Measurements from ENCODE around the gene COL15A1.

Gene COL15A1

DNA sequence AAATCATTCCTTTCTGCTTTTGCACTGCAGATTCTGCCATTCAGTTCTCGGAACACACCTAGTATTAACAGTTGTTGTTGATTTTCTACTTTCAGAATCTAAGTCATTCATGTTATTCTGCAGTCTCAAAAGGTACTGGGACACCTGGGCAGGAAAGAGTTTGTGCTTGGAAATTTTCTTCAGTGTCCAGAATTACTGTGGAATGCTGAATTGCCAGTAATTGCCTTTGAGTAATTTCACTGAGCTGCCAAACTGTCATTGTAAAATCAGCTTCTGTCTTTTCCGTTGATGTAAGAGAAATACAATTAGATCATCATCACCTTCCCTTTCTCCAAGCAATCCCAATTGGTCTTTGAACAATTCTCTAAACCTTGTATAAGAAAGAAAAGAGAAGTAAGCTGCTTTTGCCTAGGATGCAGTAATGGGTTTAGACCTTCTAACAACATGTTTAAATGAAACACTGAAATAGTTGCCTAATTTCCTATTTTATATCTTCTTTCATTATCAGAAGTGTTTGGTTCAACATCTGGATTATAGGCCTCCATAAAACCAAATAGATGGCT, 85.5 kb downstream of the COL15A1 start:
- no peaks in the 10 kb centered on the region for H3K9me3 Mint-ChIP-seq
- TF ChIP-seq, protein P1, sequence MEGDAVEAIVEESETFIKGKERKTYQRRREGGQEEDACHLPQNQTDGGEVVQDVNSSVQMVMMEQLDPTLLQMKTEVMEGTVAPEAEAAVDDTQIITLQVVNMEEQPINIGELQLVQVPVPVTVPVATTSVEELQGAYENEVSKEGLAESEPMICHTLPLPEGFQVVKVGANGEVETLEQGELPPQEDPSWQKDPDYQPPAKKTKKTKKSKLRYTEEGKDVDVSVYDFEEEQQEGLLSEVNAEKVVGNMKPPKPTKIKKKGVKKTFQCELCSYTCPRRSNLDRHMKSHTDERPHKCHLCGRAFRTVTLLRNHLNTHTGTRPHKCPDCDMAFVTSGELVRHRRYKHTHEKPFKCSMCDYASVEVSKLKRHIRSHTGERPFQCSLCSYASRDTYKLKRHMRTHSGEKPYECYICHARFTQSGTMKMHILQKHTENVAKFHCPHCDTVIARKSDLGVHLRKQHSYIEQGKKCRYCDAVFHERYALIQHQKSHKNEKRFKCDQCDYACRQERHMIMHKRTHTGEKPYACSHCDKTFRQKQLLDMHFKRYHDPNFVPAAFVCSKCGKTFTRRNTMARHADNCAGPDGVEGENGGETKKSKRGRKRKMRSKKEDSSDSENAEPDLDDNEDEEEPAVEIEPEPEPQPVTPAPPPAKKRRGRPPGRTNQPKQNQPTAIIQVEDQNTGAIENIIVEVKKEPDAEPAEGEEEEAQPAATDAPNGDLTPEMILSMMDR (IDR thresholded peaks at IDR 0.05): no peak
- no peak overlapping the region for H3K4me3 Mint-ChIP-seq
- H3K36me3 Mint-ChIP-seq (ENCODE audit: low read depth): no peaks in the 10 kb centered on the region
- H3K27ac Mint-ChIP-seq: no peak overlapping the region
- H3K27me3 Mint-ChIP-seq (ENCODE audit: low read depth, poor library complexity): peaks cover 13% of the 10 kb centered on the region
- no peak for DNase-seq
- no peaks in the 10 kb centered on the region for H3K4me1 Mint-ChIP-seq

DNA sequence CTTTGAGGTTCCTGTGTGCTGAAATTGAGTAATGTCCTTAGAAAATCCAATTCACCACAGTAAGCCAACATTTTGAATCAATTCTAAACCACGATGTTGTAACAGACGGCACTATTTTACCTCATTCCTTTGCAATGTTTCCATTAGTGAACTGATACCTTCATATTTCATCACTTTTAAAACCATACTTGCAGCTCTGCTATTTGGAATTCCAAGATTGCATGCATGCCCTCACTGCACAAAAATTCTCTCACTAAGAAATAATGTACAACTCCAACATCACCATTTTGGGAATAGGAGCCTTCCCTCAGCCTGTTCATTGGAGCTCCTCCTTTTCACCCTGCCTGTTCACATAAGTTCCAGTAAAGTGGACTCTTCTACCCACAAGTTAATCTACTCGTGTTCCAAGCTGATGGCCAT, 86.4 kb downstream of the COL15A1 start:
- no peaks in the 10 kb centered on the region for H3K9me3 Mint-ChIP-seq
- H3K36me3 Mint-ChIP-seq (ENCODE audit: low read depth): no peaks in the 10 kb centered on the region
- H3K4me3 Mint-ChIP-seq: no peak overlapping the region
- peaks cover 13% of the 10 kb centered on the region for H3K27me3 Mint-ChIP-seq (ENCODE audit: low read depth, poor library complexity)
- no peaks in the 10 kb centered on the region for H3K4me1 Mint-ChIP-seq
- TF ChIP-seq, protein P1 (IDR thresholded peaks at IDR 0.05): no peak
- no peak for DNase-seq
- H3K27ac Mint-ChIP-seq: no peak overlapping the region

DNA sequence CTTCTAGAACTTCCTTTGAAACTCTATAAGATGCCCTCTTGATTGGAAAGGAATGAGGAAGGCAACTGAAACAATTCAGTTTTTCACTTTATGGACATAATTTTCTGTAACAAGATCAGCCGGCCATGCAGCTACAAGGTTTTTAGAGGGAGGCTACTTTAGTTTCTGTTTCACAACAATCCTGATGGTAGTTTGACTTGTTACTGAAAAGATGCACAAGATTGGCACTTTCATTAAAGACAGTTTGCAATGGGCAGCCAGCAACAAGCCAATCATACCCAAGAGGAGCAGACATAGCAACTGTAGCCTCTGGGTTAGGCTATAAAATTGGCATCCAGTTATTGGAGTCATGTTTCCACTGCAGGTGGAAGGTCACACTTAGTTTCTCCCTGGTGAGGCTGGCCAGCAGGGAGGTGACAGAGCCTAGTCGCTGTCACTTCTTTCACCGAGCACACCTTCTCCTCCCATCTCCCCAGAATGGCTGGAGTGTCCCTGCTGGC, 87.0 kb downstream of the COL15A1 start:
- no peaks in the 10 kb centered on the region for H3K9me3 Mint-ChIP-seq
- H3K27ac Mint-ChIP-seq: no peak overlapping the region
- no peak overlapping the region for H3K4me3 Mint-ChIP-seq
- H3K27me3 Mint-ChIP-seq (ENCODE audit: low read depth, poor library complexity): peaks cover 15% of the 10 kb centered on the region
- H3K4me1 Mint-ChIP-seq: no peaks in the 10 kb centered on the region
- TF ChIP-seq, protein P1 (IDR thresholded peaks at IDR 0.05): no peak
- no peak for DNase-seq
- H3K36me3 Mint-ChIP-seq (ENCODE audit: low read depth): no peaks in the 10 kb centered on the region

DNA sequence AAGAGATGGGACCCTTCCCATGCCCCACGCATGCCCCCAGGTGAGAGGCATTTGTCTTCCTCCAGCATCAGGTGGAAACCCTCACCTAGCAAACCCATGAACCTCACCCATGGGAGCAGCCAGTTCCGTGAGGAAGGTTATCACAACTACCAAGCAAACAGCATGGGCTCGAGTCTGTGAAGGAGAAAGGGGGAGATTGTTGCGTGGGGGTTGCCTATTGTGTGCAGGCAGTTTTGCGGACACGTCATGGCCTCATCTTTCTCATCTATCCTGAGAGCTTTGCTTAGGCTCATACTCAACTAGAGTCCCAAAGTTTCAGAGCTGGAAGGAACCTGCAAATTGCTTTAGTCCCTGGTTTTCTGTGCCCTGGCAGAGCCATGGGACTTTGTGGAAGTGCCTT, 87.6 kb downstream of the COL15A1 start:
- Mint-ChIP-seq H3K36me3 (ENCODE audit: low read depth) (no peaks in the 10 kb centered on the region), H3K27ac (no peak overlapping the region), H3K4me3 (no peak overlapping the region), H3K4me1 (no peaks in the 10 kb centered on the region), H3K9me3 (no peaks in the 10 kb centered on the region), H3K27me3 (ENCODE audit: low read depth, poor library complexity) (peaks cover 13% of the 10 kb centered on the region)
- TF ChIP-seq, protein P1 (IDR thresholded peaks at IDR 0.05): no peak
- no peak for DNase-seq

DNA sequence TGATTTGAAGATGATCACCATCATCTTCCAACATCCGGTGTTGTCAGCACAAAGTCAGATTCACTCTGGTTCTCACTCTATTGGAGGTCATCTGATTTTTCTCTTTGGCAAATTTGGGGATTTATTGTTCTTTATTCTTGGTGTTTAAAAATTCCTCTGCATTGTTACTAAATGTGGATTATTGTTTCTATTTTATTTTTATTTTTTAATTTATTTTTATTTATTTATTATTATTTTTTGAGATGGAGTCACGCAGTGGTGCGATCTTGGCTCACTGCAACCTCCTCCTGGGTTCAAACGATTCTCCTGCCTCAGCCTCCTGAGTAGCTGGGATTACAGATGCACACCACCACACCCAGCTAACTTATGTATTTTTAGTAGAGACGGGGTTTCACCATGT, 88.3 kb downstream of the COL15A1 start:
- no peak for DNase-seq
- Mint-ChIP-seq H3K4me3 (no peak overlapping the region), H3K27me3 (ENCODE audit: low read depth, poor library complexity) (peaks cover 9% of the 10 kb centered on the region), H3K9me3 (no peaks in the 10 kb centered on the region), H3K36me3 (ENCODE audit: low read depth) (no peaks in the 10 kb centered on the region), H3K27ac (no peak overlapping the region), H3K4me1 (no peaks in the 10 kb centered on the region)
- TF ChIP-seq, protein P1 (IDR thresholded peaks at IDR 0.05): no peak

DNA sequence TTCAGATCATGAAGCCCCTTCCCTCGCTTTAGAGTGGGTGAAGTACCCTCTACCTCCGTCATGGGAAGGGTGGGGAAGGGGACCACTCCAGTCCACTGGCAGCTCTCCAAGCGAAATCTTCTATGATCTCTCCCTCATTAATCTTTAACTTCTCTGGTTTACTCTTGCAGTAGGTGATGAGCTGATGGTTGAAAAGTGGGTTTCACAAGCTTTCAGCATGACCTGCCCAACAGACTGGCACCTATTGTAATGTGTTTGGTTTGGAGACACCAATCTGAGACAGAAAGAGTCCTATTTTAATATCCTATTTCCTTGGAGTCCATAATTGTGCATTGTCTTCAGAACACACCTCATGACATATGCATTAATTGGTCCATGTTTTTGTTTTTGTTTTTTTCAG, 90.4 kb downstream of the COL15A1 start:
- H3K36me3 Mint-ChIP-seq (ENCODE audit: low read depth): no peaks in the 10 kb centered on the region
- peaks cover 9% of the 10 kb centered on the region for H3K27me3 Mint-ChIP-seq (ENCODE audit: low read depth, poor library complexity)
- no peak for DNase-seq
- TF ChIP-seq, protein P1 (IDR thresholded peaks at IDR 0.05): no peak
- H3K27ac Mint-ChIP-seq: no peak overlapping the region
- peaks cover 5% of the 10 kb centered on the region for H3K4me1 Mint-ChIP-seq
- H3K4me3 Mint-ChIP-seq: no peak overlapping the region
- no peaks in the 10 kb centered on the region for H3K9me3 Mint-ChIP-seq
